Chondrocyte (in vitro differentiated cells): ENCODE results near the gene PDGFA. TPM values are rescaled to one million over a fixed set of nuclear protein-coding genes. Genes with fewer than 3 reads are reported as not detected.

Experiments used
- DNase-seq: peaks from one replicate; pipeline ENCODE4 v3.0.0; 2021; ENCODE audit warnings: mixed read lengths, low spot score
- H3K27ac Mint-ChIP-seq: one replicate; pipeline ENCODE4 v1.8.0; 2021; ENCODE audit warnings: mild to moderate bottlenecking, moderate library complexity, mixed read lengths; ENCODE audit not compliant: unreplicated experiment
- H3K27me3 Mint-ChIP-seq: 2 replicates; pipeline ENCODE4 v1.8.0; 2021; ENCODE audit warnings: low read depth, mixed read lengths
- H3K36me3 Mint-ChIP-seq: 2 replicates; pipeline ENCODE4 v1.8.0; 2021; ENCODE audit warnings: low read depth, mixed read lengths
- H3K4me1 Mint-ChIP-seq: 2 replicates; pipeline ENCODE4 v1.8.0; 2021; ENCODE audit warnings: low read depth, mild to moderate bottlenecking, mixed read lengths
- H3K4me3 Mint-ChIP-seq: one replicate; pipeline ENCODE4 v1.8.0; 2021; ENCODE audit warnings: mild to moderate bottlenecking, moderate library complexity, mixed read lengths; ENCODE audit not compliant: unreplicated experiment
- H3K9me3 Mint-ChIP-seq: 2 replicates; pipeline ENCODE4 v1.8.0; 2021; ENCODE audit warnings: low read depth, mixed read lengths
- total RNA-seq: library from RNA; stranded (reverse); gene quantifications from 3 replicates; pipeline ENCODE4 v1.2.1, GENCODE V29; 2021
- TF ChIP-seq, protein P1 (sequence below): fragments of 200-600 bp; sonication (generic); IDR thresholded peaks from 2 replicates; pipeline ENCODE4 v1.5.0; 2021; ENCODE audit warnings: antibody characterized with exemption, mild to moderate bottlenecking, moderate library complexity

The PDGFA gene
- total RNA-seq, 1 donor from 2014 or later: 70.6 TPM

- Mint-ChIP-seq H3K4me3 (no peak overlapping the region), H3K27ac (no peak overlapping the region), H3K4me1 (peaks cover 12% of the 10 kb centered on the region), H3K27me3 (no peaks in the 10 kb centered on the region), H3K9me3 (no peaks in the 10 kb centered on the region), H3K36me3 (peaks cover 30% of the 10 kb centered on the region)
- DNase-seq: peak; percentile 43
- TF ChIP-seq, protein P1, sequence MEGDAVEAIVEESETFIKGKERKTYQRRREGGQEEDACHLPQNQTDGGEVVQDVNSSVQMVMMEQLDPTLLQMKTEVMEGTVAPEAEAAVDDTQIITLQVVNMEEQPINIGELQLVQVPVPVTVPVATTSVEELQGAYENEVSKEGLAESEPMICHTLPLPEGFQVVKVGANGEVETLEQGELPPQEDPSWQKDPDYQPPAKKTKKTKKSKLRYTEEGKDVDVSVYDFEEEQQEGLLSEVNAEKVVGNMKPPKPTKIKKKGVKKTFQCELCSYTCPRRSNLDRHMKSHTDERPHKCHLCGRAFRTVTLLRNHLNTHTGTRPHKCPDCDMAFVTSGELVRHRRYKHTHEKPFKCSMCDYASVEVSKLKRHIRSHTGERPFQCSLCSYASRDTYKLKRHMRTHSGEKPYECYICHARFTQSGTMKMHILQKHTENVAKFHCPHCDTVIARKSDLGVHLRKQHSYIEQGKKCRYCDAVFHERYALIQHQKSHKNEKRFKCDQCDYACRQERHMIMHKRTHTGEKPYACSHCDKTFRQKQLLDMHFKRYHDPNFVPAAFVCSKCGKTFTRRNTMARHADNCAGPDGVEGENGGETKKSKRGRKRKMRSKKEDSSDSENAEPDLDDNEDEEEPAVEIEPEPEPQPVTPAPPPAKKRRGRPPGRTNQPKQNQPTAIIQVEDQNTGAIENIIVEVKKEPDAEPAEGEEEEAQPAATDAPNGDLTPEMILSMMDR: no peak
Measured at GRCh38 chr7:497346-497745, 22.3 kb downstream of the PDGFA start.

DNA sequence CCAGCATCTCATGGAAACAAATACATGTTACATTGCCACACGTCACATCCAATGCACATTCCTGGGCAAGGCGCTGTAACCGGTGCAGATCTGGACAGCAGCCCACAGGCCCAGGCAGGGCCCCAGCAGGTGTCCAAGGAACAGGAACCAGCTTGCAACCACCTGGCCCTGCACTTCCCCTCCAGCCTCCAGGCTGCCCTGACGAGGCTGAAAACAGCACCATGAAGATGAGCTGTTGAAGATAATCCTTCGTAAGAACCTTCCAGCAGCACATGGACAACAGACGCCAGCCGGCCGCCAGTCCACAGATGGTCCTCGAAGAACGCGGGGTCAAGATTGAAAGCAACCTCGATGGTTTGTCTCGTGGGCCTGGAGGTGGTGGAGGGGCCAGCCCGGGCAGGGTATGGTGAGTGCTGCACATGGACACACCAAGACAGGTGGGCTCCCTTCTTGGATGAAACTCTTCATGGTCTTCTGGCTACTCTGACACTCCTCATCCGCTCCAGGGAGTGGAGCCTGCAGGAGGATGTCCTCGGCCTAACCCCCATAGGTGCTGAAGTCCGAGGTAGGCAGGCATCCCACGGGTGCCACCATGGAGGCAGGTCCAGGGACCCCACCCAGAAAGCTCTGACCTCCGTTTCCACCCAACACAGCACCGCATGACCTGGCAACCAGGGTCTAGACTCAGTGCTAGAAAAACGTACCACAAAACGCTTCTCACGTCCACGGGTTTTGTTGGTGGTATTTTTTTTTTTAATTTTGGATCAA is 22.9 kb downstream of the PDGFA start:
- TF ChIP-seq, protein P1: no peak
- Mint-ChIP-seq H3K27ac (no peak overlapping the region), H3K4me1 (peaks cover 12% of the 10 kb centered on the region), H3K27me3 (no peaks in the 10 kb centered on the region), H3K4me3 (no peak overlapping the region), H3K36me3 (peaks cover 30% of the 10 kb centered on the region), H3K9me3 (no peaks in the 10 kb centered on the region)
- DNase-seq: peak; percentile 75

- H3K4me1 Mint-ChIP-seq: peaks cover 12% of the 10 kb centered on the region
- H3K27me3 Mint-ChIP-seq: no peaks in the 10 kb centered on the region
- H3K4me3 Mint-ChIP-seq: no peak overlapping the region
- H3K36me3 Mint-ChIP-seq: peaks cover 27% of the 10 kb centered on the region
- TF ChIP-seq, protein P1: no peak
- DNase-seq: peak; percentile 78
- no peaks in the 10 kb centered on the region for H3K9me3 Mint-ChIP-seq
- no peak overlapping the region for H3K27ac Mint-ChIP-seq
Measured at GRCh38 chr7:495761-496321, 23.8 kb downstream of the PDGFA start.

- Mint-ChIP-seq H3K27ac (no peak overlapping the region), H3K4me3 (no peak overlapping the region), H3K4me1 (peaks cover 12% of the 10 kb centered on the region), H3K36me3 (peaks cover 26% of the 10 kb centered on the region), H3K9me3 (no peaks in the 10 kb centered on the region), H3K27me3 (no peaks in the 10 kb centered on the region)
- DNase-seq: peak; percentile 82
- TF ChIP-seq, protein P1: no peak
Measured at GRCh38 chr7:495326-495725, 24.3 kb downstream of the PDGFA start.

- H3K4me1 Mint-ChIP-seq: peaks cover 11% of the 10 kb centered on the region
- no peaks in the 10 kb centered on the region for H3K27me3 Mint-ChIP-seq
- H3K9me3 Mint-ChIP-seq: no peaks in the 10 kb centered on the region
- TF ChIP-seq, protein P1: no peak
- no peak overlapping the region for H3K4me3 Mint-ChIP-seq
- peaks cover 23% of the 10 kb centered on the region for H3K36me3 Mint-ChIP-seq
- H3K27ac Mint-ChIP-seq: no peak overlapping the region
- DNase-seq: peak; percentile 61
Measured at GRCh38 chr7:494906-495305, 24.7 kb downstream of the PDGFA start.
